Esophagus muscularis mucosa (tissue), 4 donors: ENCODE measurements around the gene IGFBP2. TPM values are rescaled to one million over a fixed set of nuclear protein-coding genes. Genes with fewer than 3 reads are reported as not detected.

Experiments used
- DNase-seq: peaks from one replicate; pipeline ENCODE4 v3.0.0-alpha.2; 2017; ENCODE audit errors: extremely low spot score
- H3K27ac ChIP-seq, 4 donors: fragments of 200-600 bp; sonication (generic); replicated peaks in 1 of 4; 1 replicate in 3 of 4; 2 replicates in 1 of 4; pipeline ENCODE4 v1.5.1; 2016 to 2019; ENCODE audit warnings: mild to moderate bottlenecking in 1 of 4
- H3K27me3 ChIP-seq, 4 donors: fragments of 200-600 bp; sonication (generic); one replicate each; pipeline versions ENCODE4 v1.5.1 to v1.6.0; 2016 to 2019
- H3K36me3 ChIP-seq, 4 donors: fragments of 200-600 bp; sonication (generic); one replicate each; pipeline ENCODE4 v1.5.1; 2016 to 2019
- H3K4me1 ChIP-seq, 4 donors: fragments of 200-600 bp; sonication (generic); one replicate each; pipeline ENCODE4 v1.5.1; 2016 to 2019
- H3K4me3 ChIP-seq, 4 donors: fragments of 200-600 bp; sonication (generic); 1 replicate in 2 of 4; 2 replicates in 2 of 4; pipeline ENCODE4 v1.5.1; 2016 to 2019; ENCODE audit warnings: mild to moderate bottlenecking in 4 of 4, moderate library complexity in 1 of 4
- H3K9me3 ChIP-seq, 4 donors: fragments of 200-600 bp; sonication (generic); 1 replicate in 3 of 4; 2 replicates in 1 of 4; pipeline ENCODE4 v1.5.1; 2016 to 2019
- EP300 ChIP-seq: sonication (generic); formaldehyde crosslinking; IDR thresholded peaks from one replicate; pipeline ENCODE4 v1.6.1; 2017; ENCODE audit warnings: antibody characterized with exemption
- POLR2A ChIP-seq: fragments of 450-650 bp; IDR thresholded peaks from one replicate; pipeline ENCODE4 v1.6.1; 2017; ENCODE audit warnings: antibody characterized with exemption, moderate library complexity, mild to moderate bottlenecking, low read depth
- POLR2AphosphoS5 ChIP-seq, 2 donors: sonication (generic); formaldehyde crosslinking; IDR thresholded peaks; one replicate each; pipeline ENCODE4 v1.6.1; 2017; ENCODE audit warnings: antibody characterized with exemption in 2 of 2
- WGBS: methylation state at CpG from one replicate; pipeline ENCODE4 v1.1.5; 2018; 5-methylcytosine and 5-hydroxymethylcytosine counted together
- intact Hi-C: fragments of 100-400 bp; cut with DNase I; formaldehyde crosslinking; loops from one replicate; pipeline ENCODE4 v1.15.1; 2023
- total RNA-seq, 4 donors: library from RNA; depleted of rRNA; stranded (reverse); fragments of >200 nt; gene quantifications; one replicate each; pipeline versions ENCODE4 v1.1.0 to v1.2.1, GENCODE V29; 2016
- TF ChIP-seq, protein P1 (sequence below), 3 experiments: fragments of 200-600 bp in 2 of 3; fragments of 450-650 bp in 1 of 3; sonication (generic) in 2 of 3; IDR thresholded peaks; one replicate each; pipeline ENCODE4 v1.5.1; 2017 to 2019; ENCODE audit warnings: antibody characterized with exemption in 3 of 3, mild to moderate bottlenecking in 2 of 3, moderate library complexity in 1 of 3

Gene IGFBP2
- total RNA-seq, 4 donors from 2014 or later = 188 to 446 (median 280) TPM

DNA sequence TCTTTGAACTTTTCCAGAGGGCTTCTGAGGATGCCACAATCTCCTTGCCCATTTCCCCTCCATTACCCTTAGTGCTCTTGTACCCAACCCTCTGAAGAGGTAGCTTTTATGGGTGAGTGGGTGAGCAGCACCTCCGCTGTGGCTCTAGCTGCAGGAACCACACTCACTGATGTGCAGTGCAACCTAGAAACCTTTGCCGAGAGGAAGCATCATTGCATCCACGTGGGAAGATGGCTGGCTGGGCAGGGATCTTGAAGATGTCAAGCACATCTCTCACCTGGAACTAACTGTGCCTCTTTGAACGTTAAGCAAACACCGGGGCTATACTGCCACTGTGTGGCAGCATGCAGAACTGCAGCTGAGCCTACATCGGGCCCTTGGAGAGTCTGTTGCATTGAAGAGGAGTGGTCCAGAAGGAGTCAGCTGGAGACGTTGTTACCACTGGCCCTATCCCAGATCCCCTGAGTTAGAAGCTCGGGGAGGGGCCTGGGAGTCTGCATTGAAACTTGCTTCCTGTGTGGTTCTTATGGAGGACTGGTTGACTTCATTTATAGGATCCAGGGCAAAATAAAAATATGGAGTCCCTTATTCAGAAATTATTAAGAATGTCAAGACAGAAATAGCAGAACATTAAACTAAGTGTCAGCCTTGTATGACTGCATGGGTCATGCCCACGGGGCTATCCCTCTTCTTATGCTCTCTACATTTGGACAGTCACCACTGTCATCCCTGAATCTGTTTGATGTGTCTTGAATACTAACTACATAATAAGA lies 33.4 kb downstream of the IGFBP2 start:
- DNase-seq = no peak
- Histone ChIP-seq H3K27me3 (no peaks in the 10 kb centered on the region), H3K4me1 (peaks cover 19 to 31% (median 25%) of the 10 kb centered on the region in 4 donors), H3K4me3 (no peak overlapping the region), H3K36me3 (peaks cover 0 to 24% (median 20%) of the 10 kb centered on the region in 4 donors), H3K9me3 (no peaks in the 10 kb centered on the region), H3K27ac (peak overlapping the region in 3 of 4 donors; percentile 61 to 70 (median 70))
- TF ChIP-seq EP300 (no peak), POLR2A (no peak), POLR2AphosphoS5 (IDR thresholded peaks at IDR 0.05) (peak; percentile 46 to 60)
- TF ChIP-seq, protein P1, sequence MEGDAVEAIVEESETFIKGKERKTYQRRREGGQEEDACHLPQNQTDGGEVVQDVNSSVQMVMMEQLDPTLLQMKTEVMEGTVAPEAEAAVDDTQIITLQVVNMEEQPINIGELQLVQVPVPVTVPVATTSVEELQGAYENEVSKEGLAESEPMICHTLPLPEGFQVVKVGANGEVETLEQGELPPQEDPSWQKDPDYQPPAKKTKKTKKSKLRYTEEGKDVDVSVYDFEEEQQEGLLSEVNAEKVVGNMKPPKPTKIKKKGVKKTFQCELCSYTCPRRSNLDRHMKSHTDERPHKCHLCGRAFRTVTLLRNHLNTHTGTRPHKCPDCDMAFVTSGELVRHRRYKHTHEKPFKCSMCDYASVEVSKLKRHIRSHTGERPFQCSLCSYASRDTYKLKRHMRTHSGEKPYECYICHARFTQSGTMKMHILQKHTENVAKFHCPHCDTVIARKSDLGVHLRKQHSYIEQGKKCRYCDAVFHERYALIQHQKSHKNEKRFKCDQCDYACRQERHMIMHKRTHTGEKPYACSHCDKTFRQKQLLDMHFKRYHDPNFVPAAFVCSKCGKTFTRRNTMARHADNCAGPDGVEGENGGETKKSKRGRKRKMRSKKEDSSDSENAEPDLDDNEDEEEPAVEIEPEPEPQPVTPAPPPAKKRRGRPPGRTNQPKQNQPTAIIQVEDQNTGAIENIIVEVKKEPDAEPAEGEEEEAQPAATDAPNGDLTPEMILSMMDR (IDR thresholded peaks at IDR 0.05) = peak; percentile 98 to 99 (median 99)
- intact Hi-C loops = loop anchor here (1.0 kb wide), 1 partner anchor 147 kb away; no protein-coding TSS in a partner anchor
- 27% methylated on average over 4 of the region's 9 CpGs for WGBS

DNA sequence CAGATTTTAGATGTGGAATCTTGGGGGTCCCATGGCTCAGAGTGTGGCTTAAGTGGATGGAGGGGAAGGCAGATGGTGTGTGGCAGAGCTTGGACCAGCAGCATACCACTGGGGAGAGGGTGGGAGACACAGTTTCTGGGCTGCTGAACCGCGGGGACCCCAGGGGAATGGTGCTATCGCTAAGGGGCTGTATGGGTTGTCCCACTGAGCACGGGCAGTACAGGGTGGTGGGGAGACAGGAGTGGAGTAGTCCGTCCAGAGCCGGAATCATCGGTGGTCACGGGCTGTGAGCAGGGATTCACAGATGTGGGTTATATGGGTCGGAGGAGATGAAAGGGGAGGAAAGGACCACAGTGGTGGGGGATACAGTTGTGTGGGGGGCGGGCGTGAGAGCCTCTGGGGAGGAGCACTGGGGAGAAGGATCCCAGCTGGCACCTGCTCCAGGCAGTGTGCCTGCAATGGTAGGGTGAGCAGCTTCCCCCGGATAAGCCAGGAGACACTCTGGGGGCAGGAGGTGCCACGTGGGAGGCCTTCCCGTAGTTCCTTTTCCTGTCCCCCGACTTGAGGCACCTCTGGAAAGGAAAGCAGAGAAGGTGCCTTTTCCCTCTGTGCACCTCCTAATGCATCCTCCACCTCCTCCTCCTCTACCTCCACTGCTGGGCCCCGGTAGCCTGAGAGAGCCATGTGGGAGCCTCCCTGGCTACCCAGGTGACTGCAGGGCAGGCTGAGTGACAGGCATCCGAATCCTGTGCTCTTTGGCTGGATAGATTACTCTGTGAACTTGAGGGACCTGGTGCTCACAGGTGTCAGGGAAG lies 37.3 kb downstream of the IGFBP2 start:
- 67% methylated on average over 17 of the region's 17 CpGs for WGBS
- Histone ChIP-seq H3K4me1 (peaks cover 10 to 14% (median 11%) of the 10 kb centered on the region in 4 donors), H3K27ac (no peak overlapping the region), H3K4me3 (no peak overlapping the region), H3K9me3 (no peaks in the 10 kb centered on the region), H3K27me3 (no peaks in the 10 kb centered on the region), H3K36me3 (peaks cover 0 to 23% (median 11%) of the 10 kb centered on the region in 4 donors)
- TF ChIP-seq POLR2A = no peak
- no peak for TF ChIP-seq POLR2AphosphoS5 (IDR thresholded peaks at IDR 0.05)
- TF ChIP-seq, protein P1 (IDR thresholded peaks at IDR 0.05) = no peak
- no peak for TF ChIP-seq EP300
- DNase-seq = no peak
- intact Hi-C loops = no loop called here

DNA sequence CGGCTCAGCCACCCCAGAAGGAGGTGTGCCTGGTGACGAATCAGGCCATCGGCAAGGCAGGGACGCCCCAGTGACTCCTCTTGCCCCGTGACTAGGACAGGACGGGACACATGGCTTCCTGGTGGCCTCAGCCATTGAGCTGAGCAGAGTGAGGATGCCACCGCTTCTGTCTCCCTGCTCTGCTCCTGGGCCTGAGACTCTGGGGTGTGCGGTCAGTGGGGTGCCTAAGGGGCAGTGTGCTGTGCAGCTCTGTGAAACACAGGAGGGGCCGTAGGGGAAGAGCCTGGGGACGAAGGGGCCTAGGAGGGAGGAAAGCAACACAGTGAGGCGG lies 37.8 kb downstream of the IGFBP2 start:
- Histone ChIP-seq H3K4me1 (peaks cover 4 to 8% (median 5%) of the 10 kb centered on the region in 4 donors), H3K9me3 (no peaks in the 10 kb centered on the region), H3K4me3 (no peak overlapping the region), H3K27me3 (no peaks in the 10 kb centered on the region), H3K36me3 (peaks cover 0 to 29% (median 15%) of the 10 kb centered on the region in 4 donors), H3K27ac (peak overlapping the region in 1 of 4 donors; percentile 5)
- intact Hi-C loops = no loop called here
- WGBS = 98% methylated on average over 11 of the region's 11 CpGs
- DNase-seq = no peak
- no peak for TF ChIP-seq POLR2AphosphoS5 (IDR thresholded peaks at IDR 0.05)
- no peak for TF ChIP-seq EP300
- TF ChIP-seq, protein P1 (IDR thresholded peaks at IDR 0.05) = no peak
- TF ChIP-seq POLR2A = no peak

DNA sequence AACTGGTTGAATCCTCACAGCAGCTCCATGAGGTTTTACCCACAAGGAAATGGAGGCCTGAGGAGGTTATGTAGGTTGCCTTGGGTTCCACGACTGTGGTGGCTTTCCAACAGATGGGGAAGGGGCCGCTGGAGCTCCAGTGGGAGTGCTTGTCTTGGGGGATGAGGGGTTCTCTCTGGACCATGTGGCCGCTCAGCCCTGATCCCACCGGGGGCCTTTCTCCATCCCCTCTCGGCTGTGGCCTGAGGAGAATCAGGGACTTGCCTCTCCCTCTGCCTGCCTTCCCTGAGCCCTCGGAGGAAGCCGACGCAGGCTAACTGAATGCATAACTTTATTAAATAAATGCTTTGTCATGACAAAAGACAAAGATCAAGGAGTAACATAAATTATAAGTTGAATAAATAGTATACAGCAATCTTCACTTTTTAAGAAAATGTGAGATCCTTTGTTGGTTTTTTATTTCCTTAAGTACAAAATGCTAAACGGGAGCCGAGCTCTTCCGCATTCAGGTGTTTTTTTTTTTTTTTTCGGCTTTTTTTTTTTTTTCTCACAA lies 38.6 kb downstream of the IGFBP2 start:
- no peaks in the 10 kb centered on the region for H3K9me3 ChIP-seq
- WGBS = 73% methylated on average over 11 of the region's 12 CpGs
- TF ChIP-seq, protein P1 (IDR thresholded peaks at IDR 0.05) = no peak
- no peak for TF ChIP-seq POLR2AphosphoS5 (IDR thresholded peaks at IDR 0.05)
- TF ChIP-seq POLR2A = no peak
- no peak for TF ChIP-seq EP300
- no peak overlapping the region for H3K4me3 ChIP-seq
- H3K27ac ChIP-seq = peak overlapping the region; percentile 13 to 44 (median 38)
- intact Hi-C loops = no loop called here
- H3K27me3 ChIP-seq = no peaks in the 10 kb centered on the region
- no peak for DNase-seq
- no peaks in the 10 kb centered on the region for H3K4me1 ChIP-seq
- H3K36me3 ChIP-seq = peaks cover 0 to 37% (median 23%) of the 10 kb centered on the region in 4 donors
